BLaER1 treated with 17β-estradiol and CSF1 and Interleukin-3, amounts not matched to agents 10 nM and 100 nM (cell line): ENCODE data around the gene FARP1.

Experiments used
- H3K27ac ChIP-seq, 11 experiments: shearing (Covaris generic); formaldehyde crosslinking; 2 replicates each; pipeline ENCODE4 v1.8.1; 2022
- H3K27me3 ChIP-seq, 11 experiments: shearing (Covaris generic); formaldehyde crosslinking; 2 replicates each; pipeline ENCODE4 v1.8.1; 2022
- H3K36me3 ChIP-seq, 11 experiments: shearing (Covaris generic); formaldehyde crosslinking; 2 replicates each; pipeline ENCODE4 v1.8.1; 2022
- H3K4me1 ChIP-seq, 10 experiments: shearing (Covaris generic); formaldehyde crosslinking; 2 replicates each; pipeline ENCODE4 v1.8.1; 2022
- H3K4me2 ChIP-seq, 11 experiments: shearing (Covaris generic); formaldehyde crosslinking; 2 replicates each; pipeline ENCODE4 v1.8.1; 2022
- H3K4me3 ChIP-seq, 10 experiments: shearing (Covaris generic); formaldehyde crosslinking; 2 replicates each; pipeline ENCODE4 v1.8.1; 2022
- H3K9ac ChIP-seq, 11 experiments: shearing (Covaris generic); formaldehyde crosslinking; 2 replicates each; pipeline ENCODE4 v1.8.1; 2022
- H3K9me3 ChIP-seq, 11 experiments: shearing (Covaris generic); formaldehyde crosslinking; replicated peaks in 1 of 11; 2 replicates each; pipeline ENCODE4 v1.8.1; 2022
- H4K20me1 ChIP-seq, 11 experiments: shearing (Covaris generic); formaldehyde crosslinking; 2 replicates each; pipeline ENCODE4 v1.8.1; 2022
- Cebpa-rat ChIP-seq, 11 experiments: shearing (Covaris generic); IDR thresholded peaks; 2 replicates each; pipeline ENCODE4 v1.8.1; 2022

The FARP1 gene

DNA sequence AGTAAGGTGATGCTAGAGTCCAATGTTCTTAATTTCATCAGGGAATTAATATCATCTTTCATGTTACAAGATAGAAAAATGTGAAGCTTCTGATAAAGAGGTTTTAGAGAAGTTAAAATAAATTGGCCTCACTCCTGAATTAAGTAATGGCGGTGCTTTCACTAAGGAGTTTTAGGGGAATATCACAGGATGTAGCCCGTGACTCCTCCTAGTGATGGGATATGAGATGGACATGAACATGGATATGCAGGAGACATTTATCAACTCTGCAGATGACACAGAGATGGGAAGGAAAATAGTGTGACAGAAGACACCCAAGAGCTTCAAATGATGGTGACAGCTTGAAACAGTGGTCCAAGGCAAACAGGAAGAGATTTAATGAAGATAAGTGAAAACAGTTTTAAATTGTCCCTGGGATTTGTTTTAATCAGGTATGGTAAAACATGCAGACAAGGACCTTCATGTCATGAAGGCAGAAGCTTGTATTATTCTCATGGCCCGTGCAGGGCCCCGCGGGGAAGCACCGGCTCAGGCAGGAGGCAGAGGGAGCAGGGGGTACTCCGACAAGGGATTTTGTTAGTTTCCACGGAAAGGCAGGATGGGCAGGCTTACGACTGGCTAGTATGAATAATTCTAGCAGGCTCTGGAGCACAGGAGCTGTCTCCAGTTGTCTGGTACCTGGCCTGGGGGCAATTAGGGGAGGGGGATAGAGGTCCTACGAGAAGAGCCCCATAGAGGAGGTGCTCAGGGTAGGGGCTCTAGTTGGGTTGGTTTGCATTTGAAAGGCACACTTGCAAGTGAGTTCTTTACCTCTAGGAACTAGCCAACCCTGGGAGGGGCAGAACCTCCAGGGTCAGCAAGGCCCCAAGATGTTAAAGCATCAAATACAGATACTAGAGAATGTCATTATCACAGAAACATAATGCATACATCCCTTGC is 38.7 kb upstream of the FARP1 start:
- Histone ChIP-seq H3K4me1 (no peaks in the 10 kb centered on the region), H3K4me3 (no peak overlapping the region), H3K9ac (no peak overlapping the region), H4K20me1 (no peaks in the 10 kb centered on the region), H3K9me3 (peaks cover 0 to 29% (median 6%) of the 10 kb centered on the region in 11 experiments; a peak in 5 of 22 replicates), H3K27me3 (no peaks in the 10 kb centered on the region), H3K27ac (no peak overlapping the region), H3K4me2 (no peak overlapping the region), H3K36me3 (no peaks in the 10 kb centered on the region)
- TF ChIP-seq Cebpa-rat (IDR thresholded peaks at IDR 0.05), result no peak

DNA sequence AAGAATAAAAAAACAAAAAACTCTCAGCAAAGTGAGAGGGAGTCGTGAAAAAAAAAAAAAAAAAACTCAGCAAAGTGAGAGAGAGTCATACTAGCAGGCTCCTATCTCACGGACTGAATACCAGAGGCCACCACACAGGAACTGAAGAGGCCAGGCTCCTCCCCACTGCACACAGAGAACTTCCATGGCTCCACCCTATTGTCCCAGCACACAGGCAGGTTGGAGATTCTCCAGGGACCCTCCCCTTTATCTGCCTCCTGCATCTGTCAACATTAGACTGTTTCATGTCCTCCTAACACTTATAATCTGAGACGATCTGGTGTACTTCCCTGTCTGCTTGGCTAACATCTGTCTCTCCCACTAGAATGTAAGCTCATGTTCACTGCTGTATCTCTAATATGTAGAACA is 37.0 kb upstream of the FARP1 start:
- Histone ChIP-seq H3K36me3 (no peaks in the 10 kb centered on the region), H3K4me3 (no peak overlapping the region), H3K9me3 (peaks cover 0 to 25% (median 6%) of the 10 kb centered on the region in 11 experiments; a peak in 4 of 22 replicates), H4K20me1 (no peaks in the 10 kb centered on the region), H3K4me2 (no peak overlapping the region), H3K27me3 (no peaks in the 10 kb centered on the region), H3K27ac (no peak overlapping the region), H3K9ac (no peak overlapping the region), H3K4me1 (no peaks in the 10 kb centered on the region)
- TF ChIP-seq Cebpa-rat (IDR thresholded peaks at IDR 0.05), result no peak

DNA sequence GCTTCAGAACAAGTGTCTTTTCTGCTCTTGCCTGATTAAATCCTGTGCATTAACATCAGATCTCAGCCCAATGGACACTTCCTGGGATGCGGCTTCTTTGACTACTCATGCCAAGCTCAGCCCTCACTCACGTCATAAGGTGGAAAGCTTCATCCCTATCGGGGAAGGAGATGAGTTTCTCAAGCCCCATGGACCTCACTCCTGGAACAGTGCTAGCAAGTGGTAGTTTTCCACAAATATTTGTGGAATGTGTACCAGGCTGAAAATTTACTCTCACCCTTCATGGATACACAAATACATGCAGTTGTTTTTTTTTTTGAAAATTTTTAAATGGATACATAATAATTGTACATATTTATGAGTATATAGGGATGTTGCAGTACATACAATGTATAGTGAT is 34.6 kb upstream of the FARP1 start:
- Histone ChIP-seq H3K4me1 (no peaks in the 10 kb centered on the region), H3K9me3 (peaks cover 0 to 25% (median 6%) of the 10 kb centered on the region in 11 experiments; a peak in 4 of 22 replicates), H3K36me3 (no peaks in the 10 kb centered on the region), H3K4me2 (no peak overlapping the region), H3K27ac (no peak overlapping the region), H3K4me3 (no peak overlapping the region), H3K27me3 (no peaks in the 10 kb centered on the region), H4K20me1 (no peaks in the 10 kb centered on the region), H3K9ac (no peak overlapping the region)
- TF ChIP-seq Cebpa-rat (IDR thresholded peaks at IDR 0.05), result no peak

DNA sequence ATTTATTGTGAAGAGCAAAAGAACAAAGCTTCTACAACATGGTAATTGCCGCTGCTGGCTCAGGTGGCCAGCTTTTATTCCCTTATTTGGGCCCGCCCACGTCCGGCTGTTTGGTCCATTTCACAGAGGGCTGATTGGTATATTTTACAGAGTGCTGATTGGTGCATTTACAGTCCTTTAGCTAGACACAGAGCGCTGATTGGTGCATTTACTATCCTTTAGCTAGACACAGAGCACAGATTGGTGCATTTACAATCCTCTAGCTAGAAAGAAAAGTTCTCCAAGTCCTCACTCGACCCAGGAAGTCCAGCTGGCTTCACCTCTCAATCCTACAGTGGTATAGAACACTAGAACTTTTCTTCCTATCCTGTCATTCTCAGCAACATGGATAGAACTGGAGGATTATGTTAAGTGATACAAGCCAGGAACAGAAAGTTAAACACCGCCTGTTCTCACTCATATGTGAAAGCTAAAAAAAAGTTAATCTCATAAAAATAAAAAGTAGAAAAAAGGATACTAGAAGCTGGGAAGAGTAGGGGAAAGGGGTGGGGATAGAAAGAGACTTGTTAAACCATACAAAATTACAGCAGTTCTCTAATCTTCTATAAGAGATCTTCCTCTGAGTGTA is 33.6 kb upstream of the FARP1 start:
- peaks cover 0 to 24% (median 6%) of the 10 kb centered on the region in 11 experiments; a peak in 4 of 22 replicates for H3K9me3 ChIP-seq
- no peak overlapping the region for H3K4me3 ChIP-seq
- H3K27me3 ChIP-seq, result no peaks in the 10 kb centered on the region
- no peak overlapping the region for H3K4me2 ChIP-seq
- H3K27ac ChIP-seq, result no peak overlapping the region
- no peaks in the 10 kb centered on the region for H4K20me1 ChIP-seq
- H3K36me3 ChIP-seq, result no peaks in the 10 kb centered on the region
- no peak for TF ChIP-seq Cebpa-rat (IDR thresholded peaks at IDR 0.05)
- no peak overlapping the region for H3K9ac ChIP-seq
- no peaks in the 10 kb centered on the region for H3K4me1 ChIP-seq

DNA sequence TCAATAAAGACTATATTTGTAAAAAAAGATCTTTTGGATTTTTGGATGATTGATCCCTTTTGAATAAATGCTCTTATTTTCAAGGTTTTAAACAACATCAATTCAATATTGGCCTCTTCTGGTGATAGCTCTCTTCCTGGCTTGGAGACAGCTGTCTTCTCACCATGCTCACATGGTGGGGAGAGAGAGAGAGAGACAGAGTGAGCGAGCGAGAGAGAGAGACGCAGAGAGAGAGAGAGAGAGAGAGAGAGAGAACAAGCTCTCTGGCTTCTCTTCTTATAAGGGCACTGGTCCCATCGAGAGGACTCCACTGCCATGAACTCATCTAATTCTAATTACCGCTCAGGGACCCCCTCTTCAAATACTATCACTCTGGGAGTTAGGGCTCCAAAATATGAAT is 32.1 kb upstream of the FARP1 start:
- Histone ChIP-seq H3K4me2 (no peak overlapping the region), H4K20me1 (no peaks in the 10 kb centered on the region), H3K27me3 (no peaks in the 10 kb centered on the region), H3K9me3 (peaks cover 0 to 10% (median under 1%) of the 10 kb centered on the region in 11 experiments; a peak in 2 of 22 replicates), H3K9ac (no peak overlapping the region), H3K4me1 (no peaks in the 10 kb centered on the region), H3K27ac (no peak overlapping the region), H3K4me3 (no peak overlapping the region), H3K36me3 (no peaks in the 10 kb centered on the region)
- TF ChIP-seq Cebpa-rat (IDR thresholded peaks at IDR 0.05), result no peak

DNA sequence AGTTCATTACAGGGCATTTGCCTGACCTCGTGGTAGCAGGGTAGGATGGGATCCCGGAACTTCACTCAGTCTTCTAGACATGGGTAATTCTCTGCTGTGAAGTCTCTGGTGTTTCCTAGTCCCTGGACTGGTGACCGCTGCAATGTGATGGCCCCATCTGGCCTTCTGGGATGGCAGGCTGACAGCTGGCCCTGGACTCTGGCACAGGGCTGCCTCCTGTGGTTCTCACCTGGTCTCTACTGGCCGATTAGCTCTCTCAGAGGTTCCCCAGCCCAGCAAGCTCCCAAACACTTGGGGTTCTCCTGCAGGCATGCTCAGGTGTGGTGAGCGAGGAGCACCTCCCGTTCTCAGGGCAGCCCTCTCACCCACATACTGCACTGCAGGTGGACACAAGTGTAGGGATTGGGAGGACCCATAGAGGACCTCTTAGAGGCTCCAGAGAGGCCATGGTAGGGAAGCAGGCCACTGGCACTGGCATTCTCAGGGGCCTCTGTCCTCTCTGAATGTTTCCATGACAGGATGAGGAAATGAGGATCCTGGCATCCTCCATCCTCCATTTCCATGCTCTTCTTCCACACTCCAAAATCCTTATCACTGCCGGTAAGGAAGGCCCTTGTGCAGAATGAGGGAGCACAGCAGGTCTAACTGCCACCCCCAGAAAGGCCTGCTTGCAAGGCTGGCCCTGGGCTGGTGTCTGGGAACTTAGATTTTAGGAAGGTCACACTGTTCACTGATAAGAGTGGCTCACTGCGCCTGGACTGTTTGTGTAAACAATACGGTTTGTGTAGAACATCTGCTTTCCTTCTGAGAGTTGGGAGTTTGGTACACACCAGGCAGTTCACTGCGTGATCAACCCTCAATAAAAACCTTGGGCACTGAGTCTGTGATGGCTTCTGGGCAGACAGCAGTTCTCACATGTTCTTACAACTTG is 31.5 kb upstream of the FARP1 start:
- H3K27me3 ChIP-seq, result no peaks in the 10 kb centered on the region
- no peaks in the 10 kb centered on the region for H3K4me1 ChIP-seq
- no peak for TF ChIP-seq Cebpa-rat (IDR thresholded peaks at IDR 0.05)
- H3K27ac ChIP-seq, result no peak overlapping the region
- H3K36me3 ChIP-seq, result no peaks in the 10 kb centered on the region
- no peak overlapping the region for H3K4me3 ChIP-seq
- H3K9ac ChIP-seq, result no peak overlapping the region
- no peaks in the 10 kb centered on the region for H4K20me1 ChIP-seq
- no peak overlapping the region for H3K4me2 ChIP-seq
- H3K9me3 ChIP-seq, result peaks cover 0 to 5% (median 0%) of the 10 kb centered on the region in 11 experiments; a peak in 2 of 22 replicates

DNA sequence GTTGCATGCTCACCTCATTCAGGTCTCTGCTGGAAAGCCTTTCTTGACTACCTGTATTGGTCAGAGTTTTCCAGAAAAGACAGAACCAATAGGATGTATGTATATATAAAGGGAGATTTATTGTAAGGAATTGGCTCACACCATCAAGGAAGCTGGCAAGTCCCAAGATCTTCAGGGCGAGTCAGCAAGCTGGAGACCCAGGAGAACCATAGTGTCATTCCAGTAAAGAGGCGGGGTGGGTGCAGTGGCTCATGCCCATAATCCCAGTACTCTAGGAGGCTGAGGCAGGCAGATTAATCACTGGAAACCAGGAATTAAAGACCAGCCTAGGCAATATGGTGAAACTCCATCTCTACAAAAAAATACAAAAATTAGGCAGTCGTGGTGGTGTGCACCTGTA is 30.4 kb upstream of the FARP1 start:
- no peak overlapping the region for H3K4me2 ChIP-seq
- TF ChIP-seq Cebpa-rat (IDR thresholded peaks at IDR 0.05), result no peak
- no peaks in the 10 kb centered on the region for H3K9me3 ChIP-seq
- no peak overlapping the region for H3K9ac ChIP-seq
- H3K27me3 ChIP-seq, result no peaks in the 10 kb centered on the region
- no peaks in the 10 kb centered on the region for H3K4me1 ChIP-seq
- H3K4me3 ChIP-seq, result no peak overlapping the region
- H4K20me1 ChIP-seq, result no peaks in the 10 kb centered on the region
- H3K36me3 ChIP-seq, result no peaks in the 10 kb centered on the region
- H3K27ac ChIP-seq, result no peak overlapping the region

DNA sequence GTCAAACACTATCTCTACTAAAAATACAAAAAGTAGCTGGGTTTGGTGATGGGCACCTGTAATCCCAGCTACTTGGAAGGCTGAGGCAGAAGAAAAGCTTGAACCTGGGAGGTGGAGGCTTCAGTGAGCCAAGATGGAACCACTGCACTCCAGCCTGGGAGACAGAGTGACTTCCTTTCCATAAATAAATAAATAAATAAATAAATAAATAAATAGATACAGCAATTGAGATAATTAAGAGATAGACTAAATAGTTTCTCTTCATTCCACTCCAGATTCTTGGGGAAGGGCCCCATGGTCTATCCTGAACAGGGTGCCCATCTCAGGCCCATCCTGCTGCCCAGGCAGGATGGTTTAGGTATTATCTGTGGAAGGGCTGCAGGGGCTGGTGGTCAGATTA is 24.0 kb upstream of the FARP1 start:
- Histone ChIP-seq H3K4me3 (no peak overlapping the region), H3K9me3 (peaks cover 10 to 12% (median 11%) of the 10 kb centered on the region in 11 experiments; a peak in 21 of 22 replicates), H3K27ac (no peak overlapping the region), H3K36me3 (no peaks in the 10 kb centered on the region; a peak in 1 of 22 replicates), H3K9ac (no peak overlapping the region), H3K4me1 (no peaks in the 10 kb centered on the region), H3K4me2 (no peak overlapping the region), H4K20me1 (no peaks in the 10 kb centered on the region), H3K27me3 (no peaks in the 10 kb centered on the region)
- TF ChIP-seq Cebpa-rat (IDR thresholded peaks at IDR 0.05), result no peak

DNA sequence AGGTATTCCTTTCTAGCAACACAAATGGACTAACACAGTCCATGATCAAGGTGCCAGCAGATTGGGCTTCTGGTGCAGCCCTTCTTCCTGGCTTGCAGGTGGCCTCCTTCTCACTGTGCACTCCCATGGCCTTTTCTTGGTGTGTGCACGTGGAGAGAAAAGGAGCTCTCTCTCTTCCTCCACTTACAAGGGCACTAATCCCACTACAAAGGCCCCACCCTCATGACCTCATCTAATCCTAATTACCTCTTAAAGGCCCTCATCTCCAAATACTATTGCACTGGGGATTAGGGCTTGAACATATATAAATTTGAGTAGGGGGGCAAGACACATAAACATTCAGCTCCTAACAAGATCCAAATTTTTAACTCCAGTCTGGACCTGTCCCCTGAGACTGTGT is 19.7 kb upstream of the FARP1 start:
- H3K9me3 ChIP-seq, result peaks cover 21 to 46% (median 31%) of the 10 kb centered on the region in 11 experiments
- H3K27me3 ChIP-seq, result no peaks in the 10 kb centered on the region
- TF ChIP-seq Cebpa-rat (IDR thresholded peaks at IDR 0.05), result no peak
- no peak overlapping the region for H3K27ac ChIP-seq
- H3K9ac ChIP-seq, result no peak overlapping the region
- H3K4me3 ChIP-seq, result no peak overlapping the region
- H3K4me1 ChIP-seq, result no peaks in the 10 kb centered on the region
- no peaks in the 10 kb centered on the region; a peak in 2 of 22 replicates for H3K36me3 ChIP-seq
- H3K4me2 ChIP-seq, result no peak overlapping the region
- no peaks in the 10 kb centered on the region for H4K20me1 ChIP-seq
